WERI-Rb-1 (cell line): ENCODE data around the gene ORC4.
"Not testable (repeated sequence)": the region's sequence is repeated elsewhere in the genome, so short reads cannot be mapped to it uniquely, and the experiment has no call there.

Experiments used
- DNase-seq: peaks from one replicate; pipeline ENCODE4 v3.0.0-alpha.2; 2020
- H3K27ac ChIP-seq: fragments of 250-450 bp; sonication (Bioruptor Pico); 2 replicates; pipeline ENCODE4 v1.5.1; 2020; ENCODE audit warnings: mild to moderate bottlenecking, moderate library complexity
- H3K27me3 ChIP-seq: fragments of 250-450 bp; sonication (Bioruptor Pico); 2 replicates; pipeline ENCODE4 v1.5.1; 2021; ENCODE audit warnings: mild to moderate bottlenecking, low read depth, moderate library complexity; ENCODE audit not compliant: insufficient read depth, severe bottlenecking
- H3K36me3 ChIP-seq: fragments of 250-450 bp; sonication (Bioruptor Pico); 2 replicates; pipeline ENCODE4 v1.5.1; 2020; ENCODE audit warnings: mild to moderate bottlenecking, moderate library complexity
- H3K4me3 ChIP-seq: 2 replicates; pipeline ENCODE4 v1.5.1; 2011; ENCODE audit warnings: low read depth, mild to moderate bottlenecking, control low read depth, low read length
- H3K9me3 ChIP-seq: fragments of 250-450 bp; sonication (Bioruptor Pico); 2 replicates; pipeline ENCODE4 v1.5.1; 2021; ENCODE audit warnings: mild to moderate bottlenecking, moderate library complexity; ENCODE audit not compliant: severe bottlenecking
- CTCF ChIP-seq: IDR thresholded peaks from 2 replicates; pipeline ENCODE4 v1.5.1; 2011; ENCODE audit warnings: low read depth, mild to moderate bottlenecking, control low read depth, inconsistent platforms, low read length

Gene ORC4

DNA sequence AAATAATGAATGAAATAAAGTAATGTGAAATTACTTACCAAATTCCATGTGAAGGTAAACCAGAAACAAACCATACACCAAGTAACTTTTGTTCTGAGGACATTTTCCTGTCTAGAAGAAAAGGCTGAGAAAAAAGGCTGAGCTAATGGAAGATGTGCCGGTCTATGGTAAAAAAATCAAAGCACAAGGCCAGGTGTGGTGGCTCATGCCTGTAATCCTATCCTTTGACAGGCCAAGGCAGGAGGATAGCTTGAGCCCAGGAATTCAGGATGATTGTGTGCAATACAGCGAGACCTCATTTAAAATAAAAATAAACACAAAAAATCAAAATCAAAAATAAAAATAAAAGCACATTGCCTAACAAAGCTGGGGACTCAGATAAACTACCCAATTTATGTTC, 6.7 kb downstream of the ORC4 start:
- TF ChIP-seq CTCF = no peak
- no peak for DNase-seq
- H3K36me3 ChIP-seq = no peaks in the 10 kb centered on the region

DNA sequence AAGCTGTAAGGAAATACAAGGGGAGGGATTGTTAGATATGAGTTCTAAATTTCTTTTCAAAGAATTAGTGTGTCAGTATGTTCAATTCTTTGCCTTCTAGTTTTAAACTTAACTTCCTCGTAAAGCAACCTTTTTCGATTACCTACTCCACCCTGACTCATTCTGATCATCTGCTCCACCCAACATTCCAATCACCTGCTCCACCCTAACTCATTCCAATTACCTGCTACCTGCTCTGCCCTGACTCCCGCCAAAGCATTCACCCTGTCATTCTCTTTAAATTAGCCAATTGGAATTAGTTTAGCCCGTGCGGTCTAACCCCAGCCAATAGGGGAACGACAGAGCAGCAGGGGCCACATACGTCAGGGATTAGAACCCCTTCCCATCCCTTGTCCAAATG, 12.1 kb downstream of the ORC4 start:
- H3K36me3 ChIP-seq, H3K27ac ChIP-seq, DNase-seq, H3K4me3 ChIP-seq, H3K27me3 ChIP-seq, H3K9me3 ChIP-seq: not testable (repeated sequence)

More for the DNA sequence above, 6.7 kb downstream of the ORC4 start:
- no peaks in the 10 kb centered on the region for H3K27me3 ChIP-seq
- H3K4me3 ChIP-seq = no peak overlapping the region
- H3K27ac ChIP-seq = no peak overlapping the region
- no peaks in the 10 kb centered on the region for H3K9me3 ChIP-seq

GRCh38 chr2:148007219-148007900, 13.2 kb downstream of the ORC4 start:
- Histone ChIP-seq H3K36me3 (no peaks in the 10 kb centered on the region), H3K27ac (no peak overlapping the region), H3K27me3 (no peaks in the 10 kb centered on the region), H3K9me3 (no peaks in the 10 kb centered on the region), H3K4me3 (no peak overlapping the region)
- no peak for DNase-seq
- TF ChIP-seq CTCF = no peak

DNA sequence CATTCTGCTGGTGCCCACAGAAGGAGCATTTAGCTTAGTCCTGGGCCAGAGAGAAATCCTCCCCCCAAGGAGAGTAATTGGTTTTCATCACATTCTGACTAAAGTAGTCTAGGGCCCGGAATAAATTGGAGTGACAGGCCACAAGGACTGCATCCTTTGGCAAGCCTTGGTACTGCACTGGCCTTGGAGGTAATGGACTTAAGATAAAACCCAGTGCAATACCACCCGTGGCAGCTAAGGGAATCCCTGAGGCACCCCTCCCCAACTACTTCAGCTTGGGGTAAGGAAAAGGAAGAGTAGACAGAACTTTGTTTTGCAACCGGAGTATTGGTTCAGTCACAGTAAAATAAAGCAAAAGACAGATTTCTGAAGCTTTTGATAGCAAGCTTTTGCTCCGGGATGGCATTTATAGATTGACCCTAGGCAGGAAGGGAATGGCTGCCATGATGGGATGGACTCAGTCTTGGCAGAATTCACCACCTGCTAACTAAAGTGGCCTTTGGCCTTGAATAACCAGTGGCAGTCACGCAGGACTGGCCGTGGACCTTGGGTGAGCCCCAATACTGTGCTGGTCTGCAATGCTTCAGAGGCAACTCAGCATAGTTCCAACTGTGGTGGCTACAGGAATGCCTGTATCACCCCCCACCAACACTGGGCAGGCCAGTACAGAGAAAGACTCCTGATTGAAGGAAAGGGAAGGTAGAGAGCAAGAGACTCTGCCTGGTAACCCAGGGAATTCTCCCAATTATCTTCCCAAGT, 14.1 kb downstream of the ORC4 start:
- no peak for DNase-seq
- H3K36me3 ChIP-seq = no peaks in the 10 kb centered on the region
- H3K4me3 ChIP-seq = no peak overlapping the region
- H3K27me3 ChIP-seq = no peaks in the 10 kb centered on the region
- TF ChIP-seq CTCF = no peak
- H3K27ac ChIP-seq = no peak overlapping the region
- no peaks in the 10 kb centered on the region for H3K9me3 ChIP-seq

GRCh38 chr2:148002420-148002819, 18.1 kb downstream of the ORC4 start:
- H3K27me3 ChIP-seq, H3K4me3 ChIP-seq, DNase-seq, H3K27ac ChIP-seq, H3K9me3 ChIP-seq, H3K36me3 ChIP-seq: not testable (repeated sequence)

DNA sequence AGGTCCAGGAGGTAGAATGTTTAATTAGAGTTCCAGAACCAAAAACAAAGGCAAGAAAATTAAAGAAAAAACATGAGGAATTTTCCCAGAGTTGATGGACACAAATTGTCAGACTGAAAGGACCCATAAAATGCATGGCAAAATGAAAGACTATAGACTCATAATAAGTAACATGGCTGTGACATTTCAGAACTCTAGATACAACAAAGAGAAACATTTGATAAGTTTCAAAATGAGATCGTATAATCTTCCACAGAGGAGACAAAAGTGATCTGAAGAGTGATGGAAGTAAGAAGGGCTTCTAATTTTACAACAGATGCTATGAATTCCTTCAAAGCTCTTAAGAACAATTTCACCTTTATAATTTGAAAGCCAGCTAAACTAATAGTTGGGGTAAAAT, 20.4 kb downstream of the ORC4 start:
- no peaks in the 10 kb centered on the region for H3K27me3 ChIP-seq
- H3K36me3 ChIP-seq = no peaks in the 10 kb centered on the region

More for the DNA sequence above, 20.4 kb downstream of the ORC4 start:
- TF ChIP-seq CTCF = no peak
- Histone ChIP-seq H3K9me3 (no peaks in the 10 kb centered on the region), H3K27ac (no peak overlapping the region), H3K4me3 (no peak overlapping the region)
- no peak for DNase-seq
